Right forelimb (tissue), 1 donor: ENCODE data around the gene NHERF2.
"Not testable (repeated sequence)": the region's sequence is repeated elsewhere in the genome, so short reads cannot be mapped to it uniquely, and the experiment has no call there.

Experiments
- DNase-seq: peaks from one replicate; pipeline ENCODE4 v3.0.0-alpha.2; 2018

Gene NHERF2

GRCh38 chr16:2029350-2029749, 2.6 kb downstream of the NHERF2 start:
- DNase-seq: no peak

- DNase-seq: no peak
Observed at GRCh38 chr16:2030036-2030435, 3.3 kb downstream of the NHERF2 start.

- no peak for DNase-seq
Observed at GRCh38 chr16:2031081-2031577, 4.4 kb downstream of the NHERF2 start.

- DNase-seq: no peak
Observed at GRCh38 chr16:2032285-2033056, 5.8 kb downstream of the NHERF2 start.

GRCh38 chr16:2033057-2033908, 6.6 kb downstream of the NHERF2 start:
- peak; percentile 78 for DNase-seq

- not testable (repeated sequence) for DNase-seq
Observed at GRCh38 chr16:2033909-2034695, 7.4 kb downstream of the NHERF2 start.

- no peak for DNase-seq
Observed at GRCh38 chr16:2034696-2035430, 8.2 kb downstream of the NHERF2 start.

GRCh38 chr16:2035431-2036199, 8.9 kb downstream of the NHERF2 start:
- peak; percentile 84 for DNase-seq

GRCh38 chr16:2036200-2036966, 9.7 kb downstream of the NHERF2 start:
- no peak for DNase-seq

- no peak for DNase-seq
Observed at GRCh38 chr16:2037115-2037514, 10.4 kb downstream of the NHERF2 start.

GRCh38 chr16:2037647-2038381, 11.1 kb downstream of the NHERF2 start:
- DNase-seq: peak; percentile 58

- DNase-seq: peak; percentile 72
Observed at GRCh38 chr16:2038382-2039231, 11.9 kb downstream of the NHERF2 start.

- peak; percentile 86 for DNase-seq
Observed at GRCh38 chr16:2039274-2040031, 12.8 kb downstream of the NHERF2 start.

- DNase-seq: peak; percentile 55
Observed at GRCh38 chr16:2040041-2040786, 13.5 kb downstream of the NHERF2 start.

GRCh38 chr16:2040787-2041522, 14.3 kb downstream of the NHERF2 start:
- DNase-seq: peak; percentile 67

- no peak for DNase-seq
Observed at GRCh38 chr16:2042171-2042985, 15.7 kb downstream of the NHERF2 start.
